Measurements from ENCODE around the gene RNASE13. TPM values are rescaled to one million over a fixed set of nuclear protein-coding genes. Genes with fewer than 3 reads are reported as not detected.
"Not testable (repeated sequence)": the region's sequence is repeated elsewhere in the genome, so short reads cannot be mapped to it uniquely, and the experiment has no call there.

Gene RNASE13
- total and polyA plus RNA-seq, 2 of the 4 experiments (the other 2 are of a cell fraction): not detected

- no peak overlapping the region for H3K4me2 ChIP-seq (ENCODE audit: low read depth, low read length)
Observed at GRCh38 chr14:21011136-21011535, 23.5 kb downstream of the RNASE13 start.

GRCh38 chr14:21009721-21010120, 24.9 kb downstream of the RNASE13 start:
- H3K9me3 ChIP-seq (ENCODE audit: control insufficient read depth, insufficient read depth, low read length); H3K36me3 ChIP-seq (ENCODE audit: control insufficient read depth, insufficient read depth, low read length); H2BK20ac ChIP-seq (ENCODE audit: low read depth, low read length); H3K56ac ChIP-seq (ENCODE audit: extremely low read depth, insufficient read depth, low read length); H4K91ac ChIP-seq (ENCODE audit: insufficient read depth, low read depth, low read length); POLR2A ChIA-PET (ENCODE audit: unreplicated experiment); H2AK9ac ChIP-seq (replicated peaks; ENCODE audit: low read depth, low read length, poor library complexity); H4K5ac ChIP-seq (ENCODE audit: low read depth, low read length); H2BK5ac ChIP-seq (ENCODE audit: low read depth, low read length, poor library complexity, severe bottlenecking); H4K20me1 ChIP-seq (ENCODE audit: insufficient read depth, low read length); CTCF ChIA-PET; H3K4me1 ChIP-seq (ENCODE audit: control insufficient read depth, insufficient read depth, low read length); H3K18ac ChIP-seq (ENCODE audit: low read depth, low read length); DNase-seq; in situ Hi-C loops (cut with MboI; ENCODE audit: low sequenced_read_pairs); intact Hi-C loops (cut with micrococcal nuclease); H3K14ac ChIP-seq (replicated peaks; ENCODE audit: low read depth, low read length); H2AK5ac ChIP-seq (ENCODE audit: low read depth, low read length); ATAC-seq (ENCODE audit: low read depth); H3K27ac ChIP-seq (ENCODE audit: insufficient read depth, low read length); H3K79me1 ChIP-seq (ENCODE audit: low read depth in 1 of 2, low read length in 2 of 2); H3K9me1 ChIP-seq (ENCODE audit: insufficient read depth, low read length); H2AFZ ChIP-seq (replicated peaks; ENCODE audit: low read length, poor library complexity); dilution Hi-C loops (cut with HindIII; ENCODE audit: low sequenced_read_pairs, unreplicated experiment); H3K9ac ChIP-seq (ENCODE audit: low read depth, low read length); H4K8ac ChIP-seq (ENCODE audit: low read depth in 2 of 2, low read length in 2 of 2); BruUV-seq (replicated peaks); H2BK15ac ChIP-seq (ENCODE audit: low read depth, low read length); H3K4me3 ChIP-seq (ENCODE audit: insufficient read depth, low read depth, low read length); H2BK120ac ChIP-seq (ENCODE audit: low read depth, low read length); H3K23ac ChIP-seq (ENCODE audit: low read depth, low read length); H3K4me2 ChIP-seq (ENCODE audit: low read depth, low read length); H3K4ac ChIP-seq (ENCODE audit: low read depth, low read length): not testable (repeated sequence)
- WGBS, 2 experiments (ENCODE audit: extremely low coverage in 2 of 2, insufficient read length in 1 of 2): no CpG with 5 or more reads among the region's 3 CpGs
- H3K27me3 ChIP-seq (ENCODE audit: control insufficient read depth, insufficient read depth, low read length): peaks cover 18% of the 10 kb centered on the region

More at GRCh38 chr14:21011136-21011535, 23.5 kb downstream of the RNASE13 start:
- ChIA-PET CTCF (interaction anchor here (0.6 to 2.3 kb wide), 3 partner anchors 40 to 92 kb away, joined by 3 to 7 read pairs (median 3); no protein-coding TSS in a partner anchor), POLR2A (ENCODE audit: unreplicated experiment) (no interaction called here)
- Histone ChIP-seq H2AK5ac (ENCODE audit: low read depth, low read length) (no peak overlapping the region), H3K36me3 (ENCODE audit: control insufficient read depth, insufficient read depth, low read length) (no peaks in the 10 kb centered on the region), H3K27me3 (ENCODE audit: control insufficient read depth, insufficient read depth, low read length) (peaks cover 19% of the 10 kb centered on the region), H3K9ac (ENCODE audit: low read depth, low read length) (no peak overlapping the region), H2BK5ac (ENCODE audit: low read depth, low read length, poor library complexity, severe bottlenecking) (no peak overlapping the region), H4K91ac (ENCODE audit: insufficient read depth, low read depth, low read length) (no peak overlapping the region), H3K9me3 (ENCODE audit: control insufficient read depth, insufficient read depth, low read length) (no peaks in the 10 kb centered on the region), H2BK20ac (ENCODE audit: low read depth, low read length) (no peak overlapping the region), H4K20me1 (ENCODE audit: insufficient read depth, low read length) (no peaks in the 10 kb centered on the region), H3K27ac (ENCODE audit: insufficient read depth, low read length) (no peak overlapping the region), H3K56ac (ENCODE audit: extremely low read depth, insufficient read depth, low read length) (no peak overlapping the region), H3K23ac (ENCODE audit: low read depth, low read length) (no peak overlapping the region), H4K8ac (ENCODE audit: low read depth in 2 of 2, low read length in 2 of 2) (no peak overlapping the region), H2BK120ac (ENCODE audit: low read depth, low read length) (no peak overlapping the region), H3K9me1 (ENCODE audit: insufficient read depth, low read length) (no peaks in the 10 kb centered on the region), H2AFZ (replicated peaks; ENCODE audit: low read length, poor library complexity) (no peak overlapping the region), H3K79me1 (ENCODE audit: low read depth in 1 of 2, low read length in 2 of 2) (no peaks in the 10 kb centered on the region), H3K4ac (ENCODE audit: low read depth, low read length) (no peak overlapping the region), H4K5ac (ENCODE audit: low read depth, low read length) (no peak overlapping the region), H3K4me3 (ENCODE audit: insufficient read depth, low read depth, low read length) (no peak overlapping the region), H3K18ac (ENCODE audit: low read depth, low read length) (no peak overlapping the region), H3K14ac (replicated peaks; ENCODE audit: low read depth, low read length) (no peak overlapping the region), H3K4me1 (ENCODE audit: control insufficient read depth, insufficient read depth, low read length) (no peaks in the 10 kb centered on the region), H2BK15ac (ENCODE audit: low read depth, low read length) (no peak overlapping the region), H2AK9ac (replicated peaks; ENCODE audit: low read depth, low read length, poor library complexity) (no peak overlapping the region)
- TF ChIP-seq FOS (IDR thresholded peaks at IDR 0.05; ENCODE audit: low read depth, low read length) (no peak), NFE2L2 (IDR thresholded peaks at IDR 0.05; ENCODE audit: low read depth, low read length) (no peak), POLR2A (IDR thresholded peaks at IDR 0.05; ENCODE audit: low read depth, low read length) (no peak), RFX5 (IDR thresholded peaks at IDR 0.05; ENCODE audit: low read depth, low read length) (no peak)
- no TSS peak for BruUV-seq (replicated peaks)
- ATAC-seq (ENCODE audit: low read depth) (no peak), DNase-seq (no peak)
- intact Hi-C loops (cut with micrococcal nuclease) (no loop called here), in situ Hi-C loops (cut with MboI; ENCODE audit: low sequenced_read_pairs) (no loop called here), dilution Hi-C loops (cut with HindIII; ENCODE audit: low sequenced_read_pairs, unreplicated experiment) (no loop called here)
- WGBS, 2 experiments (ENCODE audit: extremely low coverage in 2 of 2, insufficient read length in 1 of 2): no CpG with 5 or more reads among the region's 1 CpG

Data from IMR-90 (cell line).